ENCODE measurements around the gene FER.
"Not testable (repeated sequence)": the region's sequence is repeated elsewhere in the genome, so short reads cannot be mapped to it uniquely, and the experiment has no call there.

The FER gene

DNA sequence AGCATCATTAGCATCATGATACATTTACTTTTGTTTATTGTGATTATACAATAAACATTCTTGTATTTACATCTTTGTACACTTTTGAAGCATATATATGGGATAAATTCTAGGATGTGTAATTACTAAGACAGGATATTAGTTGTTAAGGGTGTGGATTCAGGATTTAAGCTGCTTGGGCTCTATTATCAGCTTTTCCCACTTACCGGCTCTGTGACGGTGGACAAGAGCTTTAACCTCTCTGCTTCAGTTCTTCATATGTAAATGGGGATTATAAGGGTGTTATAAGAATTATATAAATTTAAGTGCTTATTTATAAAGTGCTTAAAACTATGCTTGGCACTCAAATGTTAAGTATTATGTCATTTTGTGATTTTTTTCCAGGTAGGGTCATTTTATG, 131.1 kb downstream of the FER start:
- no peak for DNase-seq

DNA sequence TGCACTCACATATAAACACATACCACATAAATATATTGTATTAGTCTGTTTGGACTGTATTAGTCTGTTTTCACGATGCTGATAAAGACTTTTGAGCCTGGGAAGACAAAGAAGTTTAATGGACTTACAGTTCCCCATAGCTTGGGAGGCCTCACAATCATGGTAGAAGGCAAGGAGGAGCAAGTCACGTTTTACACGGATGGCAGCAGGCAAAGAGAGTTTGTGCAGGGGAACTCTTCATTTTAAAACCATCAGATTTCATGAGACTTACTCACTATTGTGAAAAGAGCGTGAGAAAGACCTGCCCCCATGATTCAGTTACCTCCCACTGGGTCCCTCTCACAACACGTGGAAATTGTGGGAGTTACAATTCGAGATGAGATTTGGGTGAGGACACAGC, 133.4 kb downstream of the FER start:
- DNase-seq: no peak

DNA sequence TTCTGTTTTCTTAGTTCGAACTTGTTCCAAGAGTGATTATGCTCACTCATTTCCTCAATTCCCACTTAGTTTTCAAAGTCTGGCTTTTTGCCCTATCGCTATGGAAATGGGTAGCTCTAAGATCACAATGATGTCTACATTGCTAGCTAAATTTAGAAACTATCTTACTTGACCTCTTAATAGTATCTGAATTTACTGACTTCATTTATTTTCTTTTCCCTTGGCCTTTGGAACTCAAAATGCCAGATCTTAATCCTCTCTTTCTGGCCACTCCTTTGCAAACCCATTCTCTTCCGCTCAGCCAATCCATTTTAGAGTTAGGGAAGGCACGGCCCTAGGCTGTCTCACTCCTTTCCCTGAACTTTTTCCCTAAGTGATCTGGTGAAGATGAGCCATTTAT, 137.0 kb downstream of the FER start:
- no peak for DNase-seq

DNA sequence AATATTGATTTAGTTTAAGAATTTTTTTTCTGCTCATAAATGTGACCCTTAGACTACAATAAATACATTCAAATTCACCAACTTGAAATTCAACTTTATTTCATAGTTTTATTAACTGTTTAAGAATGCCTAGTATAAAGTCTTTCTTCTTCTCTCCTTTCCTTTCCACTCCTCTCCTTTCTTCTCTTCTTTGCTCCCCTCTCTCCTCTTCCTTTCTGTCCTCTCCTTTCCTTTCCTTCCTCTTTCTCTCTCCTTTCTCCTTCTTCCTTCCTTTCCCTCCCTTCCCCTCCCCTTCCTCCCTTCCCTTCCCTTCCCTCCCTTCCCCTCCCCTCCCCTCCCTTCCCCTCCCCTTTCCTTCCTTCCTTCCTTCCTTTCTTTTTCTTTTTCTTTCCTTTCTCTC, 150.6 kb downstream of the FER start:
- no peak for DNase-seq

DNA sequence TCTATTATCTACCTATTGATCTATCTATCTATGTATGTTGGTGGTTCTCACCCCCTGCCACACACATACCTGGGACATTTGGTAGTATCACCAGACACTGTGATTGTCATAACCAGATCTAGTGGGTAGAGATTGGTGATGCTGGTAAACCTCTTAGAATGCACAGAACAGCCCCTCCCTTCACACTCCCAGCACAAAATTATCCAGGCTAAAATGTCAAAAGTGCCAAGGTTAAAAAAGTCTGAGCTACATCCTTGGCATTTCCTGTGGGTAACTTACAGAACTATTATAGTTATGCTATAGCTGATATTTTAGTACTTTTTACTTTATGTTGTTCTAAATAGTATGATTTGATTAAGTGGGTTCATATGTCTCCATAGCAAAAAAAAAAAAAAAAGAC, 151.0 kb downstream of the FER start:
- no peak for DNase-seq

DNA sequence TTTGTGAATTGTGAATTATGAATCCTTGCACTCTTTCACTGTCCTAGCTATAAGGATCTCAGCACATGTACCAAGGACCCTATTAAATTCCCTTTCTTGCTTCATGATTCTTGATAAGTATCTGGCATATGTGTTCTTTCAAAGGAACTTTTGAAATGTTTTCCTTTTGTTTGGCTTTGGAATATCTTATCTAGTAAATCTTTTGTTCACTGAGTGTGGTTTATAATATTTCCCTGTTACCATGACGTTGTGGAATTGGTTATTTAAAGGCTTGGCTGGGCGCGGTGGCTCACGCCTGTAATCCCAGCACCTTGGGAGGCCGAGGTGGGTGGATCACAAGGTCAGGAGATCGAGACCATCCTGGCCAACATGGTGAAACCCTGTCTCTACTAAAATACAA, 151.5 kb downstream of the FER start:
- DNase-seq: not testable (repeated sequence)

DNA sequence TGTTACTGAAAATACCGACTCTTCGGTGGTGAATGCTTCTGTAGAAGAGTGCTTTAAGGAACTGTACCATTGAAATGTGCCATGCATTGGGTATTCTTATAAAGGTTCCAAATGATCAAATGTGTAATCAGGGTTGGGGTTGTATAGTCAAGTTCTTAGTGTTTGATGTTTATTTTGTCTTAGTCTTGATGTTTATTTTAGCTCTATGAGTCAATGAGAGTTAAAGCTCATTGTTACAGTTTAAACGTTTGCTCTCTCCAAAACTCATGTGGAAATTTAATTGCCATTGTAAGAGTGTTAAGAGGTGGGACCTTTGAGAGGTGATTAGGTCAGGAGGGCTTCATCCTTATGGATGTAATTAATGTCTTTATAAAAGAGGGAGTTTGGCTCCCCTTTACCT, 153.0 kb downstream of the FER start:
- no peak for DNase-seq

DNA sequence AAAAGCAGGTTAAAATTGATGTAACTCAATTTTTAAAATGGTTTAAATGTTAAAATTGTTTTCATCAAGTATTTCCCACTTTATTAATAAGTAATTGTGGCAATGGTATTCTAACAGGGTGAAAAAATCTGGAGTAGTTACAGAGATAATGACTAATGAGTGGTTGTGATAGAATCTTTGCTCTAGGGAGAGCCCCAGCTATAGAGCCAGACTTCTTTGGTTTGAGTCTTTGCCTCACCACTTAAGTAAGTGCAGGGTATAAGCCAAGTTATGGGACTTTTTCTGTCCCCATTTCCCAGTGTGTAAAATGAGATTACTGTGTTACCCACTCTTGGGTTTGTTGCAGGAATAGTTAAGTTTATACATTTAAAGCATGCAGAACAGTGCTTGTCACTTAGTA, 158.1 kb downstream of the FER start:
- DNase-seq: no peak

DNA sequence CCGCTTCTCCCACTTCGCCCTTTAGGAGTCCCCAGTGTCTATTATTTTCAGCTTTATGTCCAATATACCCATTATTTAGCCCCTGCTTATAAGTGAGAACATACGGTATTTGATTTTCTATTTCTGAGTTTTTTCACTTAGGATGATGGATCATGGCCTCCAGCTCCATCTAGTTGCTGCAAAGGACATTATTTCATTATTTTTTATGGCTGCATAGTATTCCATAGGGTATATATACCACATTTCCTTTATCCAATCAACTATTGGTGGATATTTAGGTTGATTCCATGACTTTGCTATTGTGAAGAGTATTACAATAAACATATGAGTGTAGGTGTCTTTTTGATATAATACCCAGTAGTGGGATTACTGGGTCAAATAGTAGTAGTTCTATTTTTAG, 162.9 kb downstream of the FER start:
- no peak for DNase-seq

DNA sequence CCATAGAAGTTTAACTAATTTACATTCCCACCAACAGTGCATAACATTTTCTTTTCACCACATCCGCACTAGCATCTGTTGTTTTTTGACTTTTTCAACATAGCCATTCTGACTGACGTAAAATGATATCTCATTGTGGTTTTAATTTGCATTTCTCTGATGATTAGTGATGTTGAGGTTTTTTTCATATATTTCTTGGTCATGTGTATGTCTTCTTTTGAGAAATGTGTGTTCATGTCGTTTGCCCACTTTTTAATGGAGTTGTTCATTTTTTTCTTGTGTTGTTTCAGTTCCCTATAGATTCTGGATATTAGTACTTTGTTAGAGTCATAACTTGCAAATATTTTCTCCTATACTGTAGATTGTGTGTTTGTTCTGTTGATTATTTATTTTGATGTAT, 163.4 kb downstream of the FER start:
- DNase-seq: no peak

DNA sequence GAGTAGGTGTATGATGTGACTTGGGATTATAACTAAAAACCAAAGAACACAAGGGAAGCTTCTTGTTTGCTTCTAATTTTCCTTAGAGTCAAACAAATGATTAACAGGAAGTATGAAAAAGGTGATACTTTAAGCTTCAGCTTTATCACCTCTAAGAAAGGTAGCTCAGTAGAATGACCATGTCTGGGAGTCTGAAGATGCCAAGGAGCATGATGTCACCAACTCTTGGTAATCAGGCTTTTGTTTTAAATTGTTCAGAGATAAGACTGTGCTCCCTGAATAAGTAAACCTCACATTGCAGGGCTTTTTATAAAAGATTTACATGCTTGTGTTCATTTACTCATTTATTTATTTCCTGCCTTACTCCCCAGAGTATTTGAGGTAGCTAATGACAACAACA, 169.9 kb downstream of the FER start:
- no peak for DNase-seq

DNA sequence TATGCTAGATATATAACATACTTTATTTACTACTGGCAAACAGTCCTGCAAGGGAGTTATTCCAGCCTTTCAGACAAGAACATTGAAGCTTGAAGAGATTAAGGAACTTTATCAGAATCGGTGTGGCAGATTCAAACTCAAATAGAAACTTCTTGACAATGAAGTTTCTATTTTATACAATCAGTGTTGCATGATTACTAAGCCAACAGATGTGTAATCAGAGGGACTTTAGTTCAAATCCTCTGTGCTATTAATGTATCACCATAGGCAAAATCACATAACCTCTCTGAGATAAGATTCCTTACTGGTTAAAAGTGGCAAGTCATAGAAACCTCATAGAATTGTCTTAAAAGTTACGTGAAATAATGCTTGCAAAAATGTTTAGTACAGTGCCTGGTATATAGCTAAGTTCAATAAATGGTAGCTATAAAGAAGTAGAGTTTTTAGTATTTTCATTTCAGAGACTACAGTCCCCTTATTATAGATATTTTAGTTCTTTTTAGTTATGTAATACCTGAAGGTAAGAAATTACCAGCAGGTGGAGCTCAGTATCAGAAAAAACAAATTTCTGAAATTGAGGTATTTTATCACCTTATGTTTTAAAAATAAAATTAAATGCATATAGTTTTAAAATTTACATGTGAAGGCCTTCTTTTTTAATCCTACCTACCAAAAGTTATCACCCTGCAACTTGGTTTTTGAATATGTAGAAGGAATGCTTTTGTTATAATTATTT, 172.1 kb downstream of the FER start:
- DNase-seq: no peak

DNA sequence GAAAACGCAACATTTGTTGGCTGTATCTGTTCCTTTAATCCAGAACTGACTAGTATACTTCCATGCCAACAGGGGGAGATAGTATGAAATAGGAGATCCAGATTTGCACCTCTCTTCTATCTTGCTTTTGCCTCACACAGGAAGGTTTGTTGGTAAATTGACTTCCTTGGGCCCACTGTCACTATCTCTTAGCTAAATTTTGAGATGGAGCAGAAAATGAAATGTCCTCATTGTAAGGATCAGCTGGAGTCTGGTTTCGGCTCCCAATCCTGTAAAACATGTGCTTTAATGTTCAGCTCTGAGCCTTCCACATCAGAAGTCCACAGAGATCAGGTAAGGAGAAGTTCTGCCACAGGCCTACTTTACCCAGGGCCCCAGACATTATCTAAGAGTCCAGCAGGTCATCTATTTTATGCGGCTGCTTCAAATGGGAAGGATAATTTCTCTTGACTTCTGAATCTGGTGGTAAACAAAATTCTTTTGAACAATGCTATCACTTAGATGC, 176.8 kb downstream of the FER start:
- no peak for DNase-seq

DNA sequence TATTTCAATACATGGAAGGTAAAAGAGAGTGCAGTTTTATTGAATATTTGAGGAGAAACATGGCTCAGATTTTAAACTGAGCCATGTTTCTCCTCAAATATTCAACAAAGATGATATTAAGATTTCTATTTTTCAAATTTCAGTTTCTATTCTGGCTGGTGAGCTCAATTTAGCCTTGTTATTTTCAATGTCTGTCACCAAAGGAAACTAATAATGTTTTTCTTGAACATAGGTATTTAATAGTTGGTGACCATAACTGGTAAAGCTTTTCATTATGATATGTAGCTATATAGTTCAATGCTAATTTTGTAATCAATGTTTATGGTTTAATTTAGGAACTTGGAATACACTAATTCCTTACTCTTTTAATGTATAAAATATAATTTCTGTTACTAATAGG, 177.4 kb downstream of the FER start:
- no peak for DNase-seq

DNA sequence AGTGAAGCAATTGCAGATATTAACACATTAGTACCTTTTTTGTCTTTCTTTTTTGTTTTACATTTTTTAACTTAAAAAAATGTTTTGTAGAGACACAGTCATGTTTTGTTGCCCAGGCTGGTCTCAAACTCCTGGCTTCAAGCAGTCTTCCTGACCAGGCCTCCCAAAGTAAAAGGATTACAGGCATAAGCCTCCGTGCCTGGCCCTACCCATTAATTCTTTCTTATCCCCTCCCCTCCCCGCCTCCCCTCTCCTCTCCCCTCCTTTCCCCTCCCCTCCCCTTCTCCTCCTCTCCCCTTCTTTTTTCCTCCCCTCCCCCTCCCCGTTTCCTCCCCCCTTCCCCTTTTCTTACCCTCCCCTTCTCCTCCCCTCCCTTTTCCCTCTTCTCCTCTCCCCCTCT, 182.4 kb downstream of the FER start:
- DNase-seq: no peak

DNA sequence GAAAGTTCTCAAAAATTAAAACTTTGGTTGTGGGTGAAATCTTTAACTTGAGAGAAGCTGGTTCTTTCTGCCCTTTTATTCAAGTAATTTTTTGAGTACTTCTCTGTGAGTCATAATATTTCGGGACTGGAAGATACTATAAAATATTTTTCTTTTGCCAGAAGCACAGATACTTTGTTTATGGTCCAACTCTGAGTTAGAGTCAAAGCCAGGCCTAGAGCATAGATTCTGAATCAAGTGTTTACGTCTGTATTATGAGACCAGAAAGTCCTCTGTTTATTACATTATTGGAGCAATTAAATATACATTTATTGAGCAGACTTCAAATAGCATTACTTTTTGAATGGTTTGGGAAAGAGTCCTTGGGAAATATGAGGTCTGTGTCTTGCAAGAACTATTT, 187.9 kb downstream of the FER start:
- no peak for DNase-seq

DNA sequence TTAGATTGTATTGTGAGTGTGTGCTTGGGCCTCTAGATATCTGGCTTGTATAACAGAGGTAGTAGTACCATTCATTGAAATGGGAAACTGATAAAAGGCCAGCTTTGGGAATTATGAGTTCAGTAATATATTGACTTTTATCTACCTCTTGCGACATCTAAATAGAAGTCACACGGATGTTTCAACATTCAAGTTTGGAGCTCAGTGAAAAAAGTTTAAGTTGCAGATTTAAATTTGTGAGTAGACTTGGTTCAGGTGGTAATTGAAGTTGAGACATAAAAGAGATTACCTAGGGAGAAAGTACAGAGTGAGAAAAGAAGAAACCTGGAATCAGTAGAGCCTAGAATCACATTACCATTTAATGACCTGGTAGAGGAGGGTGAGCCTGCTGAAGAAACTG, 189.5 kb downstream of the FER start:
- no peak for DNase-seq

DNA sequence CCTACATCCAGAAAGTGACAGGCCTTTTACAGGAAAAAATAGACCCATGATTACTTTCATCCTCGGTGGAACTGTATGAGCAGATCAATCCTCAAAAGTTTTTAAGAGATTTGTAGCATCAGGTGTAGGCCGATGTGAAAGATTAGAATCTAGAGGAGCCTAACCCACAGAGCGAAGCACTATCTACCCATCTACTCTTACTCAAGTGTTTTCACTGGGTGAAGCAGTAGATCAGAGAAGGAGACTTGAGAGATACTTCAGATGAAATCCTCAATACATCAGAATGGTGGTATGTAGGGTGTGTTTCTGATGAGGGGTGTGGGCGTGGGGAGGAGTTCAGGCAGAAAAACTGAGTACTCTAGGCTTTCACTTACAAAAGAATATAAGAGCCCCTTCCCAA, 192.8 kb downstream of the FER start:
- no peak for DNase-seq

DNA sequence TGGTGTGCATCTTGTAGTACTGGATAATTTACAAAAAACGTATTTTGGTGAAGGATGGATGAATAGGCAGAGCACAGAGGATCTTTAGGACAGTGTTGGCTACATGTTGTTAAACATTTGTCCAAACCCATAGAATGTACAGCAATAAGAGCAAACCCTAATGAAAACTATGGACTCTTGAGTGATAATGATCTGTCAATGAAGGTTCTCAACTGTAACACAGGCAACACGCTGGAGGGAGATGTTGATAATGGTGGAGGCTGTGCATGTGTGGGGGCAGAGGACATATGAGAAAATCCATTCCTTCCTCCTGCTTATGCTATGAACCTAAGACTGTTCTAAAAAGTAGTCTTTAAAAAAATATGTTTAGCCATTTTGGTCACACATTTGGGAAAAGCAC, 194.0 kb downstream of the FER start:
- no peak for DNase-seq

DNA sequence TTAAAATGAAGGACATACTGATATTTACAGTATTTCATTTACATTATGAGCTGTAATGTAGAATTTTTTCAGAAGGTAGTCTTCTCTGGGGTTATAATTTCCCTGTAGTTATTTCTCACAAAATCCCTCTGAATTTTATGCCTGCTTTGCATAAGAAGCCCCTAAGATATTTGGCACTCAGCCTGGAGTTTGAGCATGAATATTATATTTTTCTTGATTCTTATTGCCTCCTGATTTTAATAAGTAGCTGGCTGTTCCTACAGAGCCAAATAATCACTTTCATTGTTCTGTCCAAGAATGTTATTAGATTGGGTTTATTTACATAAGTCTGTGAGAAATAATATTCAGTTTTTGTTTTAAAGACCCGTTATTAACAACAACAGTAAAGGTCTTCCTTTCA, 195.0 kb downstream of the FER start:
- no peak for DNase-seq

DNA sequence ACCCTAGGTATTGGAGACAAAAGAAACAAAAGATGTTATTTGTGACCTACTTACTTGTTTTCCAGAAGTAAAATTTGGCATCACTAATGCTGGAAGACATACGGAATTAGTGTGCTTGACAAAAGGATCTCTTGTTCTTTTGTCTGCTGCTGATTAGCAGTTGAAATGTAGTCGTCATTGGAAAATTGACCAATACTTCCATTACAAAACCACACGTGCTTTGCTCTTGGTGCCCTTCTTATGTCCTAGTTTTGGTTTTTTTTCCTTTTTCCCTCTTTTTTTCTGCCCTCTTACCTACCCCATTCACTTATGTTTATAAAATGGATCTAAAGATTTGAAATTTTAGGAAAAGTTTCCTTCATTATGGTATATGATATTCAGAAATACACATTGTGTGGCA, 197.4 kb downstream of the FER start:
- DNase-seq: no peak

DNA sequence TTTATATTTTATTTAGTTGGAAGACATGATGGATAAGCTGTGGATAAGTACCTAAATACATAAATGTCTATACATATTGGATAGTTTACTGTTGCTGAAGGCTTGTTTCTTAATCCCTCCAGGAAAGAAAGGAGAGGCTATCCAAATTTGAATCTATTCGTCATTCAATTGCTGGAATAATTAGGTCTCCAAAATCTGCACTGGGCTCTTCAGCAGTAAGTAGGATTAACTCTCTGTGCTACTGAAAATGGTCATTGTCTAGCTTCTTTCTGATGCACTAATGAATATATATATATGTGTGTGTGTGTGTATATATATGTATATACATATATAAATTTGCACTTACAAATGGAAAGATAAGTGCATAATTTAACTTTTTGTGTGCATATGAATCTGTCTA, 198.3 kb downstream of the FER start:
- DNase-seq: no peak

DNA sequence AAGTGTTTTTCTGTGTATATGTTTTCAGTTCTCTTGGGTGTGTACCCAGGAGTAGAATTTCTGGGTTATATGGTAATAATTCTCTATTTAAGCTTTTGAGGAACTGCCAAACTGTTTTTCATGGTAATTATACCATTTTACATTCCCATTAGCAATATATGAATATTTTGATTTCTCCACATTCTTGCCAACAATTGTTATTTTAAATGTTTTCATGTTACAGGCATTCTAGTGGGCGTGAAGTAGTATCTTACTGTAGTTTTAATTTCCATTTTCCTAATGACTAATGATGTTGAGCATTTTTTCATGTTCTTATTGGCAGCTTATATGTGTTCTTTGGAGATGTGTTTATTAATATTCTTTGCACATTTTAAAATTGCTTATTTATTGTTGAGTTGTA, 199.5 kb downstream of the FER start:
- DNase-seq: no peak

DNA sequence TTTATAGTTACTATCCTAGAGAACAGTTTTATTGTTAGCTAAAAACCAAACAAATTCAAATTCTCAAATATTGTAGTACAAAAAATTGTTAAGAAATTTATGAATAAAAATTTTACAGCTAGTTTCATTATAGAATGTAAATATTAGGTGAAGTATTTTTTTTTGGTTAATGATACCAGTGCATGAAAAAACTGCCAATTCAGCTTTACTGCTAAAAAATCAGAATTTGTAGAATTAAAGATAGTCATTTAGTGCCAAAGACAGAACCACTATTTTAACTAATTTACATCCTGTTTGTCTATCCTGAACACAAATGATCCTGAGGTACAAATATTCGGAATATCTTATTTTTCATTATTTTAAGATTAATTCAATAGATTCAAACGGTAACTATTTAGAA, 202.6 kb downstream of the FER start:
- DNase-seq: no peak

Measured in nucleus accumbens (tissue), 56 donors.